Measurements from ENCODE around the gene SERPINI1. TPM values are rescaled to one million over a fixed set of nuclear protein-coding genes. Genes with fewer than 3 reads are reported as not detected.

SERPINI1 gene
- total RNA-seq, 1 experiment from 2014 or later: 6.0 TPM

DNA sequence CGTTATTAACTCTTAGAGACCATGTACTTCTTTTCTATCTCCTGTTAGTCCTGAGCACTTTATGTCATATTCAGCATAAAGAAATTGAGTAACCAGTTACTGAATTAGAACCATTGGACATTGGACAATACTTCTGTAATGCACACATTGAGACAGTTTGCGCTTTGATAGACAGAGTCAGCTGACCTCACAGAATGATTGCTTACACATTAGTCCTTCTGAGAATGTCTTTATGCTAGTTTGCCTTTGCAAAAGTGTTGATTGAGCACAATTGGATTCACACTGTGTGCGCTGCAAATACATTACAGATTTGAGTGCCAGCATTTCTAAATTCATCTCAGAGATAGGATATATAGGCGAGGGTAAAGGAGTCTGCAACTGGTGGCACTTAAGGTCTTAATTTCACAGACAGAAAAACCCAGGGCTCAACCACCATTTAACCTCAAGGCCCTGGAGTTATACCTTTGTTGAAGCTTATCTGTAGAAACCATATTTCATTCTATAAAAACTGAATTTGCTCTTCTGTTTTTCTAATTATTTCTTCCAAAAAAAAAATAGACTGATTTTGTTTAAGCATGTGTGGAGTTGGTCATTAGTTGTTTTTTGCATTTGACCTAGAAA, 3.8 kb downstream of the SERPINI1 start:
- no CpG with 5 or more reads among the region's 4 CpGs for WGBS (ENCODE audit: extremely low coverage, insufficient read length, low lambda C conversion rate)
- H3K27ac Mint-ChIP-seq: no peak overlapping the region
- no peak for DNase-seq
- no peak overlapping the region for H3K18ac ChIP-seq (ENCODE audit: insufficient read length, low read depth, low read length)
- TF ChIP-seq, protein P1, sequence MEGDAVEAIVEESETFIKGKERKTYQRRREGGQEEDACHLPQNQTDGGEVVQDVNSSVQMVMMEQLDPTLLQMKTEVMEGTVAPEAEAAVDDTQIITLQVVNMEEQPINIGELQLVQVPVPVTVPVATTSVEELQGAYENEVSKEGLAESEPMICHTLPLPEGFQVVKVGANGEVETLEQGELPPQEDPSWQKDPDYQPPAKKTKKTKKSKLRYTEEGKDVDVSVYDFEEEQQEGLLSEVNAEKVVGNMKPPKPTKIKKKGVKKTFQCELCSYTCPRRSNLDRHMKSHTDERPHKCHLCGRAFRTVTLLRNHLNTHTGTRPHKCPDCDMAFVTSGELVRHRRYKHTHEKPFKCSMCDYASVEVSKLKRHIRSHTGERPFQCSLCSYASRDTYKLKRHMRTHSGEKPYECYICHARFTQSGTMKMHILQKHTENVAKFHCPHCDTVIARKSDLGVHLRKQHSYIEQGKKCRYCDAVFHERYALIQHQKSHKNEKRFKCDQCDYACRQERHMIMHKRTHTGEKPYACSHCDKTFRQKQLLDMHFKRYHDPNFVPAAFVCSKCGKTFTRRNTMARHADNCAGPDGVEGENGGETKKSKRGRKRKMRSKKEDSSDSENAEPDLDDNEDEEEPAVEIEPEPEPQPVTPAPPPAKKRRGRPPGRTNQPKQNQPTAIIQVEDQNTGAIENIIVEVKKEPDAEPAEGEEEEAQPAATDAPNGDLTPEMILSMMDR (conservative IDR thresholded peaks at IDR 0.05): no peak
- H4K5ac ChIP-seq (ENCODE audit: insufficient read length, low read depth, low read length): no peak overlapping the region
- no peak overlapping the region for H3K56ac ChIP-seq (ENCODE audit: insufficient read length, low read depth, low read length)
- H2BK5ac ChIP-seq (ENCODE audit: insufficient read length, low read length): no peak overlapping the region
- no peak overlapping the region for H3T11ph ChIP-seq (ENCODE audit: low read length)
- no peak overlapping the region for H4K91ac ChIP-seq (ENCODE audit: insufficient read length, low read depth, low read length)
- no peak overlapping the region for H2AFZ ChIP-seq (ENCODE audit: low read length)
- no peaks in the 10 kb centered on the region for H3K27me3 Mint-ChIP-seq (ENCODE audit: low read depth)
- H3K4ac ChIP-seq (ENCODE audit: low read depth, low read length): no peak overlapping the region
- no peaks in the 10 kb centered on the region for H3K79me2 ChIP-seq (ENCODE audit: insufficient read depth, low read length)
- no peak overlapping the region for H2BK12ac ChIP-seq (ENCODE audit: insufficient read length, low read depth, low read length)
- no peaks in the 10 kb centered on the region for H3K9me3 ChIP-seq (ENCODE audit: control insufficient read depth, low read depth, low read length)
- H3K4me2 ChIP-seq (ENCODE audit: insufficient read depth, insufficient read length, low read length): no peak overlapping the region
- no peak overlapping the region for H3K9ac ChIP-seq (ENCODE audit: extremely low read depth, insufficient read length, low read length)
- no peak overlapping the region for H3K14ac ChIP-seq (ENCODE audit: insufficient read depth, low read length)
- no peaks in the 10 kb centered on the region for H4K20me1 ChIP-seq (ENCODE audit: control insufficient read depth, insufficient read depth, insufficient read length)
- no peak overlapping the region for H3K4me3 Mint-ChIP-seq
- no peak overlapping the region for H2AK5ac ChIP-seq (ENCODE audit: insufficient read length, low read length)
- no peaks in the 10 kb centered on the region for H3K23me2 ChIP-seq (ENCODE audit: insufficient read length, low read depth, low read length, poor library complexity, severe bottlenecking)
- no peak overlapping the region for H2BK15ac ChIP-seq (ENCODE audit: low read depth, low read length)
- no peaks in the 10 kb centered on the region for H3K9me3 Mint-ChIP-seq
- H3K4me1 ChIP-seq (ENCODE audit: insufficient read depth, low read length): no peaks in the 10 kb centered on the region
- H3K79me1 ChIP-seq (ENCODE audit: insufficient read depth, low read depth, low read length, poor library complexity, severe bottlenecking): no peaks in the 10 kb centered on the region
- no peaks in the 10 kb centered on the region for H3K27me3 ChIP-seq (ENCODE audit: insufficient read depth, low read length)
- H3K36me3 Mint-ChIP-seq (ENCODE audit: insufficient read depth in 1 of 3, low read depth in 3 of 3): no peaks in the 10 kb centered on the region
- peaks cover 7 to 9% of the 10 kb centered on the region in 2 experiments for H3K4me1 Mint-ChIP-seq
- no peak overlapping the region for H3K23ac ChIP-seq (ENCODE audit: insufficient read length, low read depth, low read length)
- H4K8ac ChIP-seq (replicated peaks; ENCODE audit: insufficient read length, low read depth, low read length): no peak overlapping the region
- no peak overlapping the region for H3K27ac ChIP-seq (ENCODE audit: insufficient read length, low read depth, low read length)
- H2BK20ac ChIP-seq (ENCODE audit: low read depth, low read length, poor library complexity, severe bottlenecking): no peak overlapping the region
- H2BK120ac ChIP-seq (ENCODE audit: low read depth, low read length, poor library complexity, severe bottlenecking): no peak overlapping the region

All from H9 (cell line).